GM21390 (cell line): ENCODE measurements around the gene B4GALT7.

Experiments
- ATAC-seq: cut with Tn5 transposase; IDR thresholded peaks from one replicate; pipeline ENCODE4 v1.9.1; 2021; ENCODE audit not compliant: unreplicated experiment

The B4GALT7 gene

GRCh38 chr5:177592905-177593304 lies 7.0 kb upstream of the B4GALT7 start:
- ATAC-seq, result no peak

- ATAC-seq, result no peak
Observed at GRCh38 chr5:177593511-177593910, 6.4 kb upstream of the B4GALT7 start.

GRCh38 chr5:177594071-177594470 lies 5.9 kb upstream of the B4GALT7 start:
- ATAC-seq, result no peak

GRCh38 chr5:177595026-177595585 lies 4.8 kb upstream of the B4GALT7 start:
- no peak for ATAC-seq

GRCh38 chr5:177595991-177596774 lies 3.7 kb upstream of the B4GALT7 start:
- no peak for ATAC-seq

GRCh38 chr5:177596775-177597238 lies 3.1 kb upstream of the B4GALT7 start:
- ATAC-seq, result no peak

- no peak for ATAC-seq
Observed at GRCh38 chr5:177598477-177598876, 1.5 kb upstream of the B4GALT7 start.

GRCh38 chr5:177600508-177601018 lies 631 bp downstream of the B4GALT7 start:
- no peak for ATAC-seq

GRCh38 chr5:177601126-177601525 lies 1.2 kb downstream of the B4GALT7 start:
- no peak for ATAC-seq

- no peak for ATAC-seq
Observed at GRCh38 chr5:177601577-177602457, 1.9 kb downstream of the B4GALT7 start.

GRCh38 chr5:177602458-177602830 lies 2.5 kb downstream of the B4GALT7 start:
- ATAC-seq, result no peak

GRCh38 chr5:177603631-177604030 lies 3.7 kb downstream of the B4GALT7 start:
- ATAC-seq, result no peak

- ATAC-seq, result no peak
Observed at GRCh38 chr5:177604116-177604521, 4.2 kb downstream of the B4GALT7 start.

- ATAC-seq, result no peak
Observed at GRCh38 chr5:177604656-177605055, 4.7 kb downstream of the B4GALT7 start.

GRCh38 chr5:177605078-177605477 lies 5.1 kb downstream of the B4GALT7 start:
- ATAC-seq, result no peak

- ATAC-seq, result no peak
Observed at GRCh38 chr5:177605667-177606066, 5.7 kb downstream of the B4GALT7 start.

- no peak for ATAC-seq
Observed at GRCh38 chr5:177606071-177607051, 6.4 kb downstream of the B4GALT7 start.

GRCh38 chr5:177607115-177607451 lies 7.2 kb downstream of the B4GALT7 start:
- no peak for ATAC-seq

GRCh38 chr5:177607452-177608192 lies 7.7 kb downstream of the B4GALT7 start:
- peak; percentile 53 for ATAC-seq
